Stimulated activated CD4-positive, alpha-beta T cell treated with anti-CD3 and anti-CD28 coated beads, Interleukin-1b, Interleukin-23, amount 100 ng/mL, for 48 hours (primary cell): ENCODE results near the gene TMEM132D.
"Not testable (repeated sequence)": the region's sequence is repeated elsewhere in the genome, so short reads cannot be mapped to it uniquely, and the experiment has no call there.

Source experiments
- DNase-seq: peaks from one replicate; pipeline ENCODE4 v3.0.0-alpha.2; 2020

Gene TMEM132D

DNA sequence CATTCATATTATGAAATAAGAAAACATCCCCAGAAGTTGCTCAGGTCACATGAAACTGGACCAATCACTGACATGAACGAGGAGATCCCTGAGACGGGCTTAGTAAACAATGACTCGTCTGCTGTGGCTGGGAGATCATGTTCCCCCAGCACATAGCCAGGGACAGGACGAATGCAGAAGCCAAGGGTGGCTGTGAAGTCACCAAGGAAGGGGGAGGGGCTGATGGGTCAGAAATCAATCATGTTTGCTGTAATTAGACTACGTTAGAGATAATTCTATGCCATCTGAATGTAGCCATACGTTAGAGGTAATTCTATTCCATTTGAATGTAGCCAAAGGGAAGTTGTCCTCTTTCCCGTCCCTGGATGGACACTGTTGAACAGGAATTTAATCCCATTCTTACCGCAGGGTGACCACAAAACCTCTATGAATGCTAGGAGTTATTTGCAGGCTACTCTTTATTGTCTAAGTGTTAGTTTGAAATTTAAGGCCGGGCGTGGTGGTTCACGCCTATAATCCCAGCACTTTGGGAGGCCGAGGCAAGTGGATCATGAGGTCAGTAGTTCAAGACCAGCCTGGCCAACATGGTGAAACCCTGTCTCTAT lies 332.9 kb downstream of the TMEM132D start:
- DNase-seq: no peak

DNA sequence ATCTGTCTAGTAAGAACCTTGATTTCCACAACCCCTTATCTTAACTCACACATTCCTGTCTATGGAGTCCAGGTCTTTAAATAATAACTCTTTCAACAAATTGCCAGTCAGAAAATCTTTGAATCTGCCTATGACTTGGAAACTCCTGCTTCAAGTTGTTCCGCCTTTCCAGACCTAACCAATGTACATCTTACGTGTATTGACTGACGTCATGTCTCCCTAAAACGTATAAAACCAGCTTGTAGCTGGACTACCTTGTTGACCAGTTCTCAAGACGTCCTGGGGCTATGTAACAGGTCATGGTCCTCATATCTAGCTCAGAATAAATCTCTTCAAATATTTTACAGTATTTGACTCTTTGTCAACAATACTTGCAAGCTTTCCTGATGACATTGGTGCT lies 337.0 kb downstream of the TMEM132D start:
- no peak for DNase-seq

DNA sequence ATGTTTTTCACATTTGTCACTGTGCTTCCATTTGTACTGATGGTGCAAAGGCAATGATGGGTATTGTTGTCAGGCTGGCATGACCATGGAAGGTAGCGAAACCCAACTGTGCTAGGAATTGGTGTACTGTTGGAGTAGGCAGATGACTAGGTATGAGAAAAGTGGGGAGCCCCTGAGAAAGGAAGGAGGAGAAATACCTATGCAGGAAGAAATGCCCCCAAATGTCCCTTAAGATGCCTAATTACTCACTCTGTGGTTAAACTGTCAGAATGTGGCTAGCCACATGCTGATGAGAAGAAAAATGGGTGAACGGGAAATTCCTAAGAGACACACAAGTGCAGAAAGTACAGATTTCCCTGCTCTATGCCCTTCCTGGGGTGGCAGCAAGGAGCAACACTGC lies 339.1 kb downstream of the TMEM132D start:
- DNase-seq: no peak

DNA sequence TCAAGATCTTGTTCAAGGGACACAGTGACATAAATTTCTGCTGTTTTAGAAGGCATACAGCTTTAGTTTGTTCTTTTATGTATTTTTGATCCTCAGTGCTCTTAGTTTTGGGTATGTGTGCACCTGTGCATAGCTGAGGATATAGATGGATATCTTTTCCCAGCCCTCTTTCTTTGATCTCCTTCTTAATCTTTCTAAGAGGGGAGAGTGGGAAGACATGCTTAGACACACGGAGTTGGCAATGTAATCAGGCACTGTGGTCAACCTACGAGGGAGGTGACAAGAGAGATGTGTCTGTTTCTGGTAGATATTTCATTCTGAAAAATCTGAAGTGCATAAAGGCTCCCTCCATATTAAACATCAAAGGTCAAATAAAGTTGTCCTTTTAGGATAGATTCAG lies 340.6 kb downstream of the TMEM132D start:
- no peak for DNase-seq

DNA sequence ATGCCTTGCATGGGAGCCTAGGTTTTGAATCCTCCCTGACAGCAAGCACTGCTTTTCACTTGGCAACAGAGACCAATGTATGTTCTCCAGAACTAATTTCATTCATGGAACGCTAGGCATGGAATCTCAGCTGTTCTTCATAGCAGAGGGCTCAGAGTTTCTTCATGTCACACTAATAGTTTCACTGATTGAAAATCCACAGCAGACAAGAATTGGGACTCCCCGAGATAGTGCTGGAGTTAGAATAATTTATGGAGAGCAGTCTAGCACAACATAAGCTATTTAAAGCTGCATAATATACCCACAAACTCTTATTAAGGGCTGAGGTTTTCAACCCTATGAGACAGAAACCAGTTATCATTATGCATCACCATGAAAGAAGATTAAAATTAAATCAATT lies 342.5 kb downstream of the TMEM132D start:
- DNase-seq: no peak

DNA sequence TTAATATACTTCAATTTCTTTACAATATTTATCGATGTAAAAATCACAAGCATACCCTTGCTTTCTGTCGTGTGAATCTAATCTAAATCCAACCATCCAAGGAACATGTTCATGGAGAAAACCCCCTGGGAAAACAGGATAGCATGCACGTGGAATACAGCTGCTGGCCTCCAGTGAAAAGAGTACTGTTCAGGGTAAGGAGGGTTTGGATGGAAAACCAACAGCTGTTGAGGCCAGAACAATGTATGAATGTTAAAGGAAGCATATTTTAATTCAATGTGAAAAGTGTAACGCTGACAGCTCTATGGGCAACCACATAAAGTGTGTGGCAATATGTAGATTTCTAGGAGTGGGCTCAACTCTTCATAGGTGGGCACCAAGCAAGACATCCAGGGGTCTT lies 344.0 kb downstream of the TMEM132D start:
- no peak for DNase-seq

DNA sequence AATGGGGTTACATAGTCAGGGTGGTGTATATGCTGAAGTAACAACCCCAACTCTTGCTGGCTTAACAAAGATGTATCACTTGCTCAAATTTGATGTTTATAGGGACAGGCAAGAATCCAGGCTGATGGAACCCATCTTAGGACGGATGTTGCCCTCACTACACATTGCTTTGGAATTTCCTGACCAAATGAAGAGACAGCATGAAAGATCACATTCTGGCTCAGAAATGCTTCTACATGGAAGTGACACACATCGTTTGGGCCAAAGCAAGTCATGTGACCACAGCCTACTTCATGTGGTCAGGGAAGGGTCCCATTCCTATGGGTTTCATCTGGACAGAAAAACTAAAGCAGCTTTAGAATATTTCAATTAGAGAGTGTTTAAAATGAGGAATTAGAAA lies 345.8 kb downstream of the TMEM132D start:
- no peak for DNase-seq

DNA sequence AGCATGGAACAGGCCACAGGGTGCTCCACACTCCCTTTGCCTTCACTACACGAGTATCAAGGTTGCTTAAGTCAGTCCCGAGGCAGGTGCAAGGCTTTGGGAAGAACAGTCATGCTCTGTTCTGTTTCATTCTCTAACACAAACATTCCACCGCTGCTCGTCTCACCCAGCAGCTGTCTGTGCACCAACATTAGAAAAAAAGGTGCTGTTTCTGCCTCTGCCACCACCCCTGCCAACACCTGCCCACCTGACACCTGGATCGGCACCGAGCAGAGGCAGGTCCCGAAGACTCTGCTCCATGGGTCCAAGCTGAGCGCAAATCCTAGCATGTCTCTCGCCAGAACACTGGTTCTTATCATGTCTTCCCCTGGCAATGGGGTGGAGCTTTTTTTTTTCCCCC lies 347.7 kb downstream of the TMEM132D start:
- DNase-seq: no peak

DNA sequence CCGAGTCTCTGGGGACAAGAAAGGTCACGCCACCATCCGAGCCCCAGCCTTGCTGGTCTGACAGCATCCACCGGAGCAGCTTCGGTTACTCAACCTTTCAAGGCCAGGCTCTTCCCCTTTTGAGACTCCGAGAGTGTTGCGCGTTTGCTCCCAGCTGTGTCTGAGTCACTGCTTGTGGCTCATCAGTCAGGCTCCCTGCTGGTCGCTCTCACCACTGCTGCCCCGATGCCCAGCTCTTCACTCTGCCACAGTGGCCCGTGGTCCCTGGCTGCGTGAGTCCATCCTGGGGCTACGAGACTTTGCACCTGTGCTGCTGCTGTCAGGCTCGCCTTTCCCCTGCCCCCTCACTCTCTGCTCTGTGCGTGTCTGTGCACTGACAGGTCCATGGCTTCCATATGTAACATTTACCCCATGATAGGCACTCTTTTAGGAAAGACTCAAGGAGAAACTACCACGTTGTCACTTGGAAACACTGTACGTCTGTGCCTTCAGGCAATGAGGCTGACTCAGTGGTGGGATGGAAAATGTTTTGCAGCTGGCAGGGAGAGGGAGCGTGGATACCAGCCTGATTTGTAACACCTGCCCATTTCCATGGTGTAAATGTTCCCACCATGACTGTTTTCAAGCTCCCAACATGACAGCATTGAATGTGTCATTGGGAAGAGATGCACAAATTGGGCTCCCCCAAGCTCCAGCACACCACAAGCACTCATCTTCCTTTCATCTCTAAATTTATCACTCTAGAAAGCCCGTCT lies 350.7 kb downstream of the TMEM132D start:
- no peak for DNase-seq

DNA sequence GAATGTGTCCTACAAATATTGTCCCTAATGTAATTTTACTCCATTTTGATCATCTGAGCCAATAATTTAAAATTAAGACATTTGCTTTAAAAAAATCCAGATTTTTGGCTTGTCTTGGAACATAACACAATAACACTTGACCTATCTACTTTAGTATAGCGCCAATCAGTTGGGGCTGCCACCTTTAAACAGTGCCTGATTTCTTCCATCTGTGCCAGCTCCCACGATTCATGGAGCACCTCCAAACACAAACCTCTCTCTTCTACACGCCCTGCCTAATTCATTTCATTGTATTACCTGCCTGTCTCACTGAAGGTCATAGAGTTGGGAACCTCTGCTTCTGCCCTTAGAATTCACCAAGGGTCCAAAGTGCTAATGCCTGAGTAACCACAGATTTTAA lies 352.4 kb downstream of the TMEM132D start:
- no peak for DNase-seq

DNA sequence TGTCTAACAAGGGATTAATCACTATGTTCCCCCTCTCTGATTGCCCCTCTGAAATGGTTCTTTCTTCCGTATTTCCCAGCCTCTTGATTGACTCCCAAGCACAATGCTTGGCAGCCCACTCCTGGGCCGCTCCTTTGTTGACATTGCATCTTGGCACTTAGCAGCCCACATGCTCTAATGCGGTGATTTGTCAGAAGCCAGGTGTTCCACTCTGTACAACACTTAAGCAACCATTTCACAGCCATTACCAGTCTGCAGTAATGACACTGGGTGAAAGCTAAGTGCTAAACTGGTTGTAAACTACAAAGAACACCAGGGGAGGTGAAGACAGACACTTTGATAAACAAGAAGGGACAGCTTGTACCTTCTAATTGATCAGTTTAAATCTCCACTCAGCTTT lies 353.5 kb downstream of the TMEM132D start:
- DNase-seq: no peak

DNA sequence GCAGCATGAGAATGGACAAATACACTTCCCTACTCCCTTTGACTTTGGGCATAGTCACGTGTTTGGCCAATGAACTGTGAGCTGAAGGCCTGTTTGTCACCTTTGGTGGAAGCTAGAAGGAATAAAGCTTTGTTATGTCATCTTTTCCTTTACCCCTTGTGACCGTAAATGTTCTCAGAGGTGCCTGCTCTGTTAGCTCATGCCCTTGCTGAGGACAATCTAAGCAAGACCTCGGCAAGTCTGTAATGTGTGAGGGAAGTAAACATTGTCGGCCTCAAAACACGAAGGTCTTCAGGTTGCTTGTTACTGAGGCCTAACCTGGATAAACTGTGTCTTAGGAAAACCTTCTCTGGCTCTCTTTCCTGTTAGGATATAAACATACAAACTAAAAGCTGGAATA lies 354.2 kb downstream of the TMEM132D start:
- DNase-seq: no peak

DNA sequence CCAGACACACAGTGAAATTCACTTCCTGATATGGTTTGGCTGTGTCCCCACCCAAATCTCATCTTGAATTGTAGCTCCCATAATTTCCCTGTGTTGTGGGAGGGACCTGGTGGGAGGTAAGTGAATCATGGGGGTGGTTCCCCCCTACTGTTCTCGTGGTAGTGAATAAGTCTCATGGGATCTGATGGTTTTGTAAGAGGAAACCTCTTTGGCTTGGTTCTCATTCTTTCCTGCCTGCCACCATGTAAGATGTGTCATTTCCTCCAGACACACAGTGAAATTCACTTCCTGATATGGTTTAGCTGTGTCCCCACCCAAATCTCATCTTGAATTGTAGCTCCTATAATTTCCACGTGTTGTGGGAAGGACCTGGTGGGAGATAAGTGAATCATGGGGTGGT lies 354.8 kb downstream of the TMEM132D start:
- not testable (repeated sequence) for DNase-seq

DNA sequence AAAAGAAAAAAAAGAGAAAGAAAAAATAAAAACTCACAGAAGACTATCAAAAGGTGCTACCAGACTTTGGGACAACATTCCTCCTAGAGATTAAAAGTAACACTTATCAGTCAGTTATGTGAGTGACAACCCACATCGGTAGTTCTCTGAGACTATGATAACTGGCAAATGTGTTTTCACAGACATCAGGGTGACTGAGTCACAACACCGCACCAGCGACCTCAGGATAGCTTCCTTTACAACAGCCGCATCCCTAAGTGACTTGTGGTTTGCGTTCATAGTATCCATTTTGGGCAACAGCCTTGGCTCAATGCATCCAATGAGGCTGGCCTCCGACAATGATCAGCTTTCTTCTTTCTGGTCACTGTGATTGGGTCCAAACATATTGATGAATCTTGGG lies 359.1 kb downstream of the TMEM132D start:
- no peak for DNase-seq

DNA sequence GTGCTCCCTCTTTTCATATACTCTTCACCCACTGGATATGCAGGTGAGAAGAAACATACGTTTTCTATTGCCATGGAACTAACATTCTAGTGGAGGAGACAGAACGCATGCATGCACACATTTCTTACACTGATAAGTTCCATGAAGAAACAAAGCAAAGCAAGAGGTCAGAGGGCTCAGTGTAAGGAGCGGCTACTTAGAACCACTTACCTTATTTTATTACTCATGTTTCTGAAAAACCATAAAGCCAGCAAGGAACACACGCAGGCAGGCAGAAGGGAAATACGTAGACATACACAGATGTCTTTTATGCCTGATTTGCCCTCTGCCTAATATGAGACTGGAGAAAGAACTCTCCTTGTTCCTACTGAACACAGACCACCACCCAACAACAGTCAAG lies 362.9 kb downstream of the TMEM132D start:
- DNase-seq: no peak

DNA sequence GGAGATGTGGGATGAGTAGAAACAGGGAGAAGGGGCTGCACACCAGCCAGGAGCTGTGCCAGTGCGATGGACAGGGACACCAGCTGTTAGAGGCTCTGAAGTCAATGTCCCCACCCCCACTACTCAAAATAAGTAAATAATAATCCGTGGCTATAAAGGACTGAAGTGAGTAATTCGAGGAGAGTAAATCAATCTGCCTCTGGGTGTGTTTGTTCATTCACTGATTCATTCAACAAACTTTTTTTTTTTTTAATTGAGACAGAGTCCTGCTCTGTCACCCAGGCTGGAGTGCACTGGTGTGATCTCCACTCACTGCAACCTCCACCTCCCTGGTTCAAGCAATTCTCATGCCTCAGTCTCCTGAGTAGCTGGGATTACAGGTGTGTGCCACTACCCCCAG lies 363.6 kb downstream of the TMEM132D start:
- no peak for DNase-seq

DNA sequence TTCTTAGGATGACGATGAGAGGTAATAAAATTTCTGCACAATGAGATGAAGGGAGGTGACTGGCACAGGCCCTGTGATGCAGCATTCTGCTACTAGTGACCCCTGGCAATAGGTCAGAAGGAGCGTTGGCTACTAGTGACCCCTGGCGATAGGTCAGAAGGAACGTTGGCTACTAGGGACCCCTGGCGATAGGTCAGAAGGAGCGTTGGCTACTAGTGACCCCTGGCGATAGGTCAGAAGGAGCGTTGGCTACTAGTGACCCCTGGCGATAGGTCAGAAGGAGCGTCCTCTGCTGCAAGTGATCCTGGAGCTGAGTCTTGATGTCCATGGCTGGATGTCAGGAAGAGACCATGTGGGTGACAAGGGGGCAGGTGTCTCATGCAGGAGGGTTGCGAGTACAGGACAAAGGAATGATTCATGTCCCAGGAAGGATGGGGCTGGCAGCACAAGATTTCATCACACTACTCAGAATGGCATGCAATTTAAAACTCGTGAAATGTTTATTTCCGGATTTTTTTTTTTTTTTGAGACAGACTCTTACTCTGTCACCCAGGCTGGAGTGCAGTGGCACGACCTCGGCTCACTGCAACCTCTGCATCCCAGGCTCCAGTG lies 365.0 kb downstream of the TMEM132D start:
- not testable (repeated sequence) for DNase-seq

DNA sequence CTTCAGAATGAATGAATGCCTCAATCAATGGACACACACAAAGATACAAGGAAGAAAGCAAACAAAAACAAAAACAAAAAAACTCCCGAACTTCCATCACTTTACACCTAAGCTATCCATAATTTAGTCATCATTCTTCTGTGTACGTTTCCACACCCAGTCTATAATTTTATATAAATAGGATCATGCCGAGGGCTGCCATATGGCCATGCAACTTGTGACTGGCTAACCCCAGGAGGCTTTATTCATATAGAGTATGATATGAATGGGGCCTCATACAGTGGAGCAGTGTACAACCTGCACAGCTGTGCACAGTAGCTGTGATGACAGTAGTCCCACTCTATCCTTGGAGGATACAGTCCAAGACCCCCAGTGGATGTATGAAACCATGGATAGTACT lies 365.7 kb downstream of the TMEM132D start:
- DNase-seq: no peak

DNA sequence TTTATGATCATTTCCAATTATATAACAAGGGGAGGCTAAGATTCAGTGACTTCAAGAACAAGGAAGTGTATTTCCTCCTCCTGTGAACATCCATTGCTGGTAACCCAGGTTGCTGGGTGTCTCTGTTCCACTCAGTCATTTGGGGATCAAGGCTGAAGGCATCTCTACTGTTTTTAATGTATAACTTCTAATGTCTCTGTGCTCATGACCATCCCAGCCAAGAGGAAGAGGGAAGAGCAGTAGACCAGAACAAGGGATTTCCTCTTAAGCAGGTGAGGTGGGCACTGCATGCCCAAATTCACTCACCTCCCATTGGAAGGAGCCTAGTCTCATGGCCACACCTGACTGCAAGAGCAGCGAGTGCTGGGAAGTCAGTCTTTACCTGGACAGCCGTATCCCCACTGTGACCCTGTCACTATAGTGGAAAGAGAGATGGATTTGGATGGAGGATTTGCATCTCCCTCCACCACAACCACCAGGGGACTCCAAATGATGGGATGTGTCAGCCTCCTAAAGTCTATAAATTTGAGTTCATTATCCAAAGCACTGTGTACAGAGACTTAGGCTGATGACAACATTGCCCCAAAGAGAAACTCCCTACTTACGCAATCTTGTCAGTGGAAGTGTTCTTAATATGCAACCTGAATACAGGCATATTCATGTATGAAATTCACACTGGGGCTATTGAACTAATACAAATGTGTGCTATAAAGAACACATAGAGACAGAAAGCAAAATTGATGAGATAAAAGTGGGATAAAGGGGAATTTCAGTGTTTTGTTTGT lies 368.7 kb downstream of the TMEM132D start:
- no peak for DNase-seq

DNA sequence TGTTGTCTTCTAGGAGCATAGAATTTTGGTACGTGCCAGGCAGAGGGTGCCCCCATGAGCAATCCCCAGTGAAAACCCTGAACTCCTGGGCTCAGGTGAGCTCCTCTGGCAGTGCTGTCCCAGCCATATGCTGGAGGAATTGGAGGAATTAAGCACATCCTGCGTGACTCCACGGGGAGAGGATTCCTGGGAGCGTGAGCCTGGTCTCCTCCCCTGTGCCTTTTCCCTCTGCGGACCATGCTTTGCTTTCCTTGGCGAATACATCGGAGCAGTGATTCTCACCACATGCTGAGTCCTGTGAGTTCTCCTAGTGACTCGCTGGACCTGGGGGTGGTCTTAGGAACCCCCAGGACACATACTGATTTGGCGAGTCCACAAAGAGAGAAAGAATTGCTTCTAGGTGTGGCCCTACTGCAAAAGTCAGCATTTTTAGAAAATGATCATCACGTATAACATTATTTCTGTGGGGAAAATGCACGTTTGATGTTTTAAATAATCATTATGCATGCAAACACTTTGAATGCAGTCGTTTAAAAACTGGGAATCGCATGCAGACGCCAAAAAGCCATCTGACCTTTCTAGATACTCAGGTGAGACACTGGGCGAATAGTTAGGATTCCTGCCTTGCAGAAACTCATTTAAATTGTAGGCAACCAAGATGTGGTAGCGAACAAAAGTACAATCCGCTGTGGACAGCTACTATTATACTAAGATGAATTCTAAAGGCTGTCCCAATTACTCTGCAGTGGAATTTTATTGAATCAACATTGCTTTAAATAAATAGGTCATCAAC lies 370.9 kb downstream of the TMEM132D start:
- DNase-seq: no peak

DNA sequence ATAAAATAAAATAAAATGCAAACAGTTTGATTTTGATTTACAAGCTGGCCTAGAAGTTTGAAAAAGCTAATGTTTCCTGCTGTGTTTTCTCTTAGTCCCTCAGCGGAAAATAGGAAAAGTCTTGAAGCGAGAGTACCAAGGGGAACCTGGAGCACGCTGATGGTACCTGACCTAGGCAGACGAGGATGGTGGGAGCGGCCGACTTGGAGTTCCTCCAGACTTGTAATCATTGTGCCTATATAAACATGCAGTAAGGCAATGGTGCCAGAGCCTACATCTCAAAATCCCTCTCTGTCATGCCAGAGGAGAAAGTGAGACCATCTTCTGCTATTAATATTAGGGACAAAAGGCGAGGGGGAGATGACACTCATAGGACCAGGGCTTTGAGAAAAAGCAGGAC lies 371.7 kb downstream of the TMEM132D start:
- DNase-seq: no peak

DNA sequence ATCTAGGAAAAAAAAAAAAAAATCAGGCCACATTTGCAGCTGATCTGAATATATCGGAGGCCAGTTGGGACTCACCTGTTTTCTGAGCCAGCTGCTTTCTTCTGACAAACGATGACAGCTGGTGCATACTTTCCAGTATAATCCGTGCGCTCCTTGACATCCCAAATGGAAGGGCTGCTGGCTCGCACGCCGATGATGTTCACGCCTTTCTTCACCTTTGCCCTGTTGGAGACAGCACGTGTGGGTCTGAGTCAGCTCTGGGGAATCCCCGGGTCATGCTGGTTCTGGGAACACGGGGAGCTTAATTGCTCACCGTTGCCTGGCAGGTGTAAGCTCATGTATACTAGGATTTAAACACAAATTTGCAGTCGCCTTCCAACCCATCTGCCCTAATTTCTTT lies 372.8 kb downstream of the TMEM132D start:
- DNase-seq: no peak

DNA sequence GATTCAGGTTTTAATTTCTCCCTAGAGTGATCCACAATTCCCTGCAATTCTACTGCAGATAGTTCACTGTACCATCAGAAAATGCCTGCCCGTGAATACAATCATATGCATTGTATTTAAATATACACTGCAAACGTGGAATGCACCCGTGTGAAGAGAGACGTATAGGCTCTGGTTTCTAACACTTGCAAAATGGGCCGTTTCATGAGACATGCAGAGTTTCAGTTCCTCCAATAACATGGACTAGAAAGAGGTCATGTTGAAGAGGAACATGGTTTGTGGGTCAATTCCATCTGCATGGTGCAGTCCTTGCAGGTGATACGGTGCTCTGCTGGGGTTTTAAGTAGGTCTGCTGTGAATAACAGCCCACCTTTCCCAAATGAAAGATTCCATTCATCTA lies 373.3 kb downstream of the TMEM132D start:
- DNase-seq: no peak
